Activated CD4-positive, CD25-positive, alpha-beta regulatory T cell treated with anti-CD3 and anti-CD28 coated beads, Interleukin-2, amount 50 U/mL, for 24 hours (primary cell): ENCODE measurements around the gene TENM4.

Experiments used
- ATAC-seq, 2 donors: fragments of 150-1000 bp; cut with Tn5 transposase; one replicate each; pipeline ENCODE4 v1.10.0; 2021; ENCODE audit warnings: mild to moderate bottlenecking in 1 of 2, moderate library complexity in 1 of 2

Gene TENM4

DNA sequence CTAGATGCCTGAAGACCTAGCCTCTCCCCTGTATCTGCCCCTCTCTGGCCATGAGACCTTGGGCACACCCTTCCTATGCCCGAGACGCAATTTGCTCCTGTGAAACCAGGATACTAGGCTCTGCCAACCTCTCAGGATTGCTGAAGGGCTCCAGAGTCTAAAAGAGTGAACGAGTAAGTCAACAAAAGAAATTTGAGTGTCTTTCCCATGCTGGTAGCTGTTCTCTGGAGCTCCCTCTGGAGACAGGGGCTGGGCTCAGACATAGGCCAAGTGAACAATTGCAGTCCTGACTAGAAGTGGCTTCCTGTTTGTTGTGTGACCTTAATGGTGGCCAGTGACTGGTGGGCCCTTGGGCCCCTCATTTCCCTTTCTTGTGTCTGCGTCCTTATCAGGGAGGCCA, 677.2 kb downstream of the TENM4 start:
- ATAC-seq, result no peak

DNA sequence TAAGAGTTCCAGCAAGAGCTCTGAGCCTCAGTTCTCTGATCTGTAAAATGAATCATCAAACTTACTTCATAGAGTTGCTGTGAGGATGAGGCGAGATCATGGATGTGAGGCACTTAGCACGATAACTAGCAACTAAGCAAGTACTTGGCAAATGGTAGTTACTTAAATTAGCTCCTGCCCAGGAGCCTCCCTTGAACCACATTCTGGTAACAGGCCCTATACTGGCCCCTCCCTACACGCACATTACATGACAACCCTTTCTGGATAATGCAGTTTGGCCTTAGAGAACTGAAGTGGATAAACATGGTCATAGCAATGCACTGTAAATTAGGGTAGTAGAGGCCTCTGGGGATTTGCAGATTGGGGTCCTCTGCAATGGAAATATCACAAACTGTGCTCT, 678.7 kb downstream of the TENM4 start:
- no peak for ATAC-seq

DNA sequence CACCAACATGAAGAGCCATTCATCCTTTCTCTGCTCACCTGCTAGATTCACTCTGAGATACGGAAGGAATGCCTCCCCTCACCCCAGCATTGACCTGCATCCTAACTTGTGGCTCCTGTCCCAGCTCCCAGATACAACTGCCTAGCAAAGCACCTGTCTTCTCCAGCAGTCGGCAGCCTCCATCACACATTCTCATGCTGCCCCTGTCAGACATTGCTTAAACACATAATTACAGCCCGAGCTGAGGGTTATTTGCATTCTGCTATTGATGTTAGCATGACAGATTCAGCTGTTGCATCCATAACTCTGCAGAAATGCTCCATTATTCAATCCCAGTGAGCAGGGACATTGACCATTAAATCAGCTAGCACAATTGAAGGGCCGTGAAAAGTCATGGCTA, 681.8 kb downstream of the TENM4 start:
- no peak for ATAC-seq

DNA sequence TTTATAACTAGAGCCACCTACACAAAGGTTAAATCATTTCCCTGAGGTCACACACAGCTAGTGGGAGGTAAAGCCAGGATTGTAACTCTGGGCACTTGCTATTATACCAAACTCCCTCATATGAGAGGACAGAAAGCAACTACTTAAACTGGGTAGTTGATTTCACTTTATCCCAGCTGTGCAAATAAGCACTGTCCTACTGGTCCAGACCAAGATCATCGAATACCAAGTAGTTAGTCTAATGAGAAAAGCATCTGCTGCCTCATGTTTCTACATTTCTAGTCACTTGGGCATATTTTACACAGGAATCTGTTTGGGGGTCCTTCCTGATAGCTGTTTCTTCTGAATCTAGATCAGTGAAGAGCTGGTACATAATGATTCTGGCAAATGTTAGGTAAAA, 687.5 kb downstream of the TENM4 start:
- ATAC-seq, result no peak

DNA sequence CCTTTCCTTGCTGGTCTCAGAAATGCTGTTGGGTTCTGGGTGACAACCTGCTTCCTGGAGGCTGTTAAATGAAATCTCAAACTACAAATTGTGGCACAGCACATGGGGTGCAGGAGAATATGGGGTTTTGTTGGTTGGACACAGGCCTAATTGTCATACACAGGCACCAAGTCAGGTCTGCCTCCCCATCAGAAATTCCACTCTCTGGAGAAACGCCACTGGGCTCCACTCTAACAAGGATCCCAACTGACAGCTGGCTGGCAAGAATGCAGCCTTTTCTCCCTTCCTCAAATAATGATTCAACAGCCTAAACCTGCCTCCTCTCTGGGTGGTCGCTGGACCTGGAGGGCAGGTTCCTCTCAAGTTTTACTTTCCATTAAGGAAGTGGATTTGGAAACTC, 688.3 kb downstream of the TENM4 start:
- no peak for ATAC-seq

DNA sequence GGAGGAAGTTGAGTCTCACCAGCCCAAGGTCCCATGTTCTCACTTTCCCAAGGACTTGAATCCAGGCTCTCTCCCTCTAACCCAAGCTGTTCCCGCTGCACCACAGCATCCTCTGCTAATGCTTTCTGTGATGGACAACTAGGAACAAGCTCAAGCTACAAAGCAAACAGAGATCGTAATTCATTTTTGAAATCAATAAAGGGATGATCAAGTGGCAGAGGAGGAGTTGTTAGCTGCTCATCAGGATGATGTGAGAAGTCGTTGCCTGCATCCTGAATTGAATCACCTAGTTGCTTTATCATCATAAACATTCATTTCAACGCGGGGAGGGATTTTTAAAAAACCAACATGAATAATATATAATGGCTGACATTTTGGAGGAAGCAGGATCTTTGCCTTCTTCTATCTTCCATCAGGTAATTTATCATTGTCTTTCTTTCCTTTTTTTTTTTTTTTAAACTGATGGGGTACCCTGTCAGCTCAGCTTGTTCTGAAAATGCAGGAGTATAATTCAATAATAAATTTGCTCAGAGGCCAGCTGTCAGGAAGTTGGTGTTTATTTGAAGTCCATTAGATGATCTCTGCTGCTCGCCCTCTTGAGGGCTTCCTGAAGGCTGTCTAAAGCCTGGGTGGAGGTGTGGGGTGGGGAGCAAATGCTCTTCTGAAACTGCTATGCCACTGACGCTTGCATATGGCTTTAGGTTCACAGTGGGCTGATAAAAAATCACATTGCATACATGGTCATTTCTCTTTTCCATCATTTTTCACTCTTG, 691.7 kb downstream of the TENM4 start:
- ATAC-seq, result no peak

DNA sequence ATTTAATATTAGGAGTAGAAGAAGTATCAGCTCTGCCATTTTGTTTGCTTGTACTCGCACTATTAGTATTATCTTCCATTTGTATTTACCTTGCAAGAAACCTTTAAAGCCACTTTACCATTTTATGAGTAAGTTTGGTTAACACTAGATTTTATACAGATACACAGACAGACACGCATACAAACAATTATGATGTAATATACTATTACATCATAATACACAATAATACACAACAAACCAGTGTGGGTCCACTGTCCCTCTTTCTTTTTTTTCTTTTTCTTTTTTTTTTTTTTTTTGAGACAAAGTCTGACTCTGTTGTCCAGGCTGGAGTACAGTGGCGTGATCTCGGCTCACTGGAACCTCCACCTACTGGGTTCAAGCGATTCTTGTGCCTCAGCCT, 695.9 kb downstream of the TENM4 start:
- ATAC-seq, result no peak

DNA sequence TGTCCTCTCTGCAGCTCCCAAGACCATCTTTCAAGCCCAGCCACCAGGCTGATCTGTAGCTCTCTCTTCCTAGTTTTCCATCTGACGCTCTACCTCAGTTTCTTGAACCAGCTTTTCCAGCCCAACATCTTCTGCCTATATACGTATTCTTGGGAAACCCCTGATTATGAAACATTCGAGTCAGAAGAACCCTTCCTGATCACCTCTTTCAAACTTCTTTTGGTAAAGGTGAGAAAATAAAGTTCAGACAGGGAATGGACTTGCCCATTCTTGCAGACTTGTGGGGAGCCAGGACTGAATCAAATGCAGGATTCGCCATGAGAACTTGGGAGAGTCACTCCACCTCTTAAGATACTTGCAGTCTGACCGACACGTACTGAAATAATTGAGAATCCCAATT, 696.6 kb downstream of the TENM4 start:
- no peak for ATAC-seq

DNA sequence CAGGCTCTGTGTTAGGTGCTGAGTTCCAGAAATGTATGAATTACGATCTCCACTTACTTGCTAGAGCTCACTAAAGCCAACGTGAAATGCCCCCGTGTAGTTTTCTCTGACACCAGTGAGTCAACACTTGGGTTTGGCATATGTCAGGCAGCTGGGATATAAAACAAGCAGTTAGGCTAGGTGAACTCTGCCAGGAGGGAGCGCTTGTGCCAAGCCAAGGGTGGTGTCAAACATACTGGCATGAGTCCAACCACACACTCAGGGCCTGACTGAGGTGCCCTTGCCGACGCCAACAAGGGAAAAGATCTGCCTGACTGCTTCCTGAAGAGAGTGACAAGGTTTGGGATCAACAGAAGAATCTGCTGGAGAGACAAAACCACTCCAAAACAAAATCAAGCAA, 698.4 kb downstream of the TENM4 start:
- ATAC-seq, result no peak

DNA sequence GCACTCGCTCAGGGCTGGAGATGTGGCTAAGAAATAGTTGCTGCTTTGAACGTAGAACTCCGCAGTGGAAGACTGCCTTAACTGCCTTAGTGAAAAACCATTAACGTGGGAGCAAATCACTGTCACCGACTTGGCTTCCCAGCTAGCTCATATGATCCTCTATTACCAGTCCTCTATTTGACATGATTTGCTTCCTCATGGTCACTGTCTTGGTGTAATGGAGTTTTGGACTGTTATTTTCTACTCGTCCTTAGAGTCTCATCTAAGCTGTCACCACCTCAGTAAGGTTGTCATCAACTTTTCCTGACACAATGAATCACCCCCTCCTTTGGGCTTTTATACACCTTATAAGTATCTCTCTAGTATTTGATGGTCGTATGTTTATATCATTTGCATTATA, 699.1 kb downstream of the TENM4 start:
- ATAC-seq, result no peak

DNA sequence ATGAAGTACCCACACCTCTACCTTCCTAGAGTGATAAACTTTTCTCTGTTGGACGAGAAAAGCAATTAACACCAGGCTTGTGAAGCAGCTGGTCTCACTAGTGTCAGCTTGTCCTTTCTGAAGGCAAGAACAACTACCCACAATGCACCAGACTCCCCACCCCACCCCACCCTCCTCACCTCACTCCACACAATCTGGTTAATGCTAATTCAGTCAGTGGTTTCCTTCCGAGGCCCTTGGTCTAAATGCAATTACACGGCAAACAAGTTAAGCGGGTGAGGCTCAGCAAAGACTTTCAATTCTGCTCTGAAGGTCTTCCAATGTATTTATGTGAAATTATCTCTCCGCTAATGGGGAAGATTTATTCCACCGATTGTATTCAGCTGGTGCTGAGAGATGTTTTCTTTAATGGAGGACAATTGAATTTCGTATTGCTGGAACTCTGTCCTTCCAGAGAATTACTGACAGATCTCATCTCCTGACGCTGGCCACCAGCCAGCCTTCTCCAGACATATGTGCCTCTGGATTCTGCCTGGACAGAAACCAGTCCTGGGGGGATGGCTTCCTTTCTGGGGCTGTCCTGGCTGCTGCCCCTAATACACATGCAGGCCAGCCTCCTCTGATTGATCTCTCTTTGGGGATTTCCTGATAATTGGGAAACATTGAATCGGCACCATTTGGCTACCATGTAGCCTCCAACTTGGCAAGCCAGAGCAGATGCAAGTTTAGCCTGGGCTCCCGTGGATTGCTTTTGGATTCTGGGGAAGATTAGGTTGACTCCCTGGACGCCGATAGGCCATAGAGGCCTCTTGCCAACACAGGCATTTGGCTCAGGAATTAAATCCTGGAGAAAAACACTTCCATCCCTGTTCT, 700.4 kb downstream of the TENM4 start:
- no peak for ATAC-seq

DNA sequence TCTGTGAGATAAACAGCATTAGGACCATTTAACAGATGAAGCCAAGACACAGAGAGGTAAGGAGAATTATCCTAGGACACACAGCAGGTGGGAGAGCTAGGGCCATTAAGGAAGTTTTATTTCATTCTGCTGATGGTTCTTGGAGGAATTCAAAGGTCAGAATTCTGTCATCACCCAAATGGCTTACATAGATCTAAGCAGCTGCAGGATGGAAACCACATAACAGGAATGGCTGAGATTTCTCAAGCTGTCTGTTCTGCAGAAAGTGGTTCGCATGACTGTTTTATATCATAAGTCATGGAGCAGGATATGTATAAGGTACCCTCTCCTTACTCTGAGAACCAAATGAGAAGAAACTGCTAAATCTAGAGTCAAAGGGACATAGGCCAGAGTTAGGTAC, 702.9 kb downstream of the TENM4 start:
- no peak for ATAC-seq

DNA sequence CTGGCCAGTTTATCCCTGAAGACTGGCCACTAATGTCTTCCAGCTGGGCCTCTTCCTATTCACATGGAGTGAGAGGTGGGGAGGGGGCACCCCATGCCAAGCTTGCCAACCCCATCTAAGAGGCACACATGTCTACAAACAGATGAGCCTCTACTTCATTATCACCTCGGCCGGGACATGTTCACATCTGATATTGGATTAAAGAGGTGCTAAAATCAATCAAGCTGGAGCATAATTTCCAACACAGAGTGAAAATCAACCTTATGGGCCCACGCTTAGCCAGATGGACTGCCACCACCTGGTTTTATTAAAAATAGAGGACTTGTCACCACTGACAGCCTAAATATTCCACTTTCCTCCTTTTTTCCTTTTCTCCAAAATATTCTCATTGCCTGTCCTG, 703.5 kb downstream of the TENM4 start:
- no peak for ATAC-seq

DNA sequence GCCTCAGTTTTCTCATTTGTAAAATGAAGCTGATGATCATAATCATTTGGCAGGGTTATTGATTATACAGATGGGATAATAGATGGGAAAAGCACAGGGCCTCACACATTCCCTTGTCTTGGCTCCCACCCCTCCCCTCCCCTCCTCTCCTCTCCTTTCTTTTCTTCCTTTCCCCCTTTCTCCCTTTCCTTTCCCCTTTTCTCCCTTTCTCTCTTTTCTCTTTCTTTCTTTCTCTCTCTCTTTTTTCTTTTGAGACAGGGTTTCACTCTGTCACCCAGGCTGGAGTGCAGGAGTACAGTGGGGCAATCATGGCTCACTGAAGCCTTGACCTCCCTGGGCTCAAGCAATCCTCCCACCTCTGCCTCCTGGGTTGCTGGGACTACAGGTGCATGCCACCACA, 705.1 kb downstream of the TENM4 start:
- no peak for ATAC-seq

DNA sequence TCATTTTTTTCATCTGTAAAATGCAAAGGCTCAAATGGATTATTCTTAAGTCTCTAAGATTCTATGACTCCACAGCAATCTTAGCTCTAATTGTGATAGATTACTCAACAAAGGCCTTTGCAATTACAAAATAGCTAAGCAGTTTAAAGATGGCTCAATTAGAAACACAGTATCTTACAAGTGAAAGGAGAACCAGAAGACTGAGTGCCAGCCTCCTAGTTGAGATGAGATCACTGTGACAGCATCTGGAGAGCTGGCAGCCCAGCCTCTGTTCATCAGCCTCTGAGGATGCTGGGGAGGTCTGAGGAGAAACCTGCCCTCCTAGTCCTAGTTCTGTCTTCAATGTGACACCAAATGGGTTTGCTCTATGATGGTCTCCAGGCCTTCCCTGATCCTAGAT, 707.8 kb downstream of the TENM4 start:
- ATAC-seq, result no peak

DNA sequence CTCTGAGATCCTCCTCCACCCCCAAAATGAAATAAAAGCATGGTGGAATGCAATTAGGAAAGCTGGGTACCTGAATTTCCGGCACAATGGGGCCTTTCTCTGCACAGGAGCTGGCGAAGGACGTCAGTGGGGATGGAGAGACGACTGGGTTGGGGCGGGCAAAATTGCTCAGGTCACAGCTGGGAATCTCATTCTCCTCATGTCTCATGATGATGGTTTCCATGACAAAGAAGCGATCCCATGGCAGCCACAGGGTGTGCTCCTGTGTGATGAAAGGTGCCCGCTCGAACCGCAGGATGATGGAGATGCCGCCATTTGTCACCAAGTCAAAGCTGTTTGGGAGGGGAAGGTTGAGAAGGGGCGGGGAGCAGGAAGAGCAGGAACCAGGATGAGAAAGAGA, 708.6 kb downstream of the TENM4 start:
- ATAC-seq, result no peak

DNA sequence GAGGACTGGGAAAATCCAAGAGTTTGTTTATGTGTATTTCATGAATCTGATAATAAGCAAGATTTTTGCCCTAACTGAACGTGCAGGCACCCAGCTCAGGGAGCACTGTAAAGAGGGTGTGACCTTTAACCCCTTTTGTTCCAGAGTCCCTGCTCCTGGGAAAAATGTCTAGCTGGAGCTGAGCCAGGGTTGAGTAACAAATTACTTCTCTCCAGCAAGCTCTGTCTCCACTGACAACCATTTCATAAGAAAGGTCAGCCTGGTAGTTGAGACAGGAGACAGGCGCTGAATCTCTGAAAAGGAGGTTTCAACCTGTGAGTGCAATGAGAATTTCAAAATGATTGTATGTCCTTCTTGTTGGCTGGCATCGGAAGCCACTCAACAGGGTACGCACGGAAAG, 709.8 kb downstream of the TENM4 start:
- no peak for ATAC-seq

DNA sequence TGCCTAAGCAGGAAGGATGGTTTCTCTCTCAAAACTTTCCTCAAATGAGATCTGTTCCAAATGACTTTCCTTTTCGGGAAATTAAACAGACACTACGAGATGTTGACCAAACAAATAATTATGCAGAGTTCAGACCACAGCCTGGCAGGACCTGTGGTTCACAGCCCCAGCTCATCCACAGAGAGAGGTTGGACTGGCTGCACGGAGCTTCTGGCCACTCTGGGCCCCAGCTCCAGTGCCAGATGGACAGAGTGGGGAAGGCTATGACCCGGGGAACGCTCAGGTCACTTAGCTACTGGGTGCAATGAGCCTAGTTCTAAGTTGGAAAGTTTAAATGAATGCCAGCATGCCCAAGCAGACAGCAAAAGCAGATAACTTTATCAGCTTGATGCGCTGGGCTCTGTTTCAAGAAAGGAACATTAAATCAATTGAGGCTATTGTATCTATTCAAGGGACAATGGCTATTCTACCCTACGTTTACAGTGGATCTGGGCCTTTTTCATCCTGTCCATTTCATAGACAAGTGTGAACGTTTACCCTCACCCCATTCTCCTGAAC, 710.5 kb downstream of the TENM4 start:
- ATAC-seq, result no peak

DNA sequence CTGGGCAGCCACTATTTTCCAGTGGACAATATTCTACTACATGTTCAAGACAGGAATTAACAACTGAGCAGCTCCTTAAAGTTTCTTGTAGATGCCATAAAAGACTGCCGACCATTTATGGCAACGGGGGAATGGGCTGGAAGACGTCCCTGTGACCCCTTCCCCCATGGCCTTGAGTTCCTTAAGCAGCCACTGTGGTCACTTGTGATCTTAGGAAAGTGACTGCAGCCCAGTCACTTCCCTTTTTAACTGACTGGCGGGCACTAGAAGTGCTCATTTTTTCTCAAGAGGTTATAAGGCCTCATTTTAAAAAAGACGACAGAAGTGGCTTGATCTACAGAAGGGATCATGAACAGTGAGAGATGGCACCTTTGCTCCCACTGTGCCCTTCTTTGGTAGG, 713.0 kb downstream of the TENM4 start:
- ATAC-seq, result no peak

DNA sequence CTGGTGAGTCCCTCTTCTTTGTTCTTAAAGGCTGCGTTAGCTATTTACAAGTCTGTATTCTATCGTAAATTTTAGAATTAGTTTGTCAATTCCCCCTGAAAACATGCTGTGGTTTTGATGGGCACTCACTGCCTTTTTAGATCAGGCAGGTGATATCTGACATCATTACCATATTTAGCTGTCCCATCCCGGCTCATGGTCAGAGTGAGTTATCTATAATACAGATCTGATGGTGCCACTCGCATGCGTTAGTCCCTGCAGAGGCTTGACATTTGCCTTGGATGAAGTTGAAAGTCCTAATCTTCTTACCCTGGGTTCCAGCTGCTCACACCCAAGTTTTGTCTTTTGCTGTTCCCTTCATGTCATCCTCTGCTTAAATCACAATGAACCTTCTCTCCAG, 715.6 kb downstream of the TENM4 start:
- ATAC-seq, result no peak

DNA sequence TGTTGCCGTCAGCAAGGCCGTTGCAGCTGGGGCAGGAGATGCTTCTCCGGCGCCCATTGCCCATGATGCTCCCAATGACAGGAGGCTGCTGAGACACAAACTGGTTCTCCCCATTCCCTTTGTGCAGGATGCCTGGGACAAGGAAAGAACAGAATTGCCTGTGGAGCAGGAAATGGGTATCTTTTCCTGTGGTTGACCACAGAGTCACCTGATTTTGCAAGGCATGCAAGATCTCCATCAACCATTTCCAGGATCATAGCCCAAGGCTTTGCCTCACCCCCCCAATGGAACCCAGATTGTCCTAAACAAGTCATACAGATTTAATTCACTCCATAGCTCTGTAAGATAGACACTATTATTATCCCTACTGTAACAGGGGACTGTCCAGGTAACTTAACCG, 718.0 kb downstream of the TENM4 start:
- ATAC-seq, result no peak

DNA sequence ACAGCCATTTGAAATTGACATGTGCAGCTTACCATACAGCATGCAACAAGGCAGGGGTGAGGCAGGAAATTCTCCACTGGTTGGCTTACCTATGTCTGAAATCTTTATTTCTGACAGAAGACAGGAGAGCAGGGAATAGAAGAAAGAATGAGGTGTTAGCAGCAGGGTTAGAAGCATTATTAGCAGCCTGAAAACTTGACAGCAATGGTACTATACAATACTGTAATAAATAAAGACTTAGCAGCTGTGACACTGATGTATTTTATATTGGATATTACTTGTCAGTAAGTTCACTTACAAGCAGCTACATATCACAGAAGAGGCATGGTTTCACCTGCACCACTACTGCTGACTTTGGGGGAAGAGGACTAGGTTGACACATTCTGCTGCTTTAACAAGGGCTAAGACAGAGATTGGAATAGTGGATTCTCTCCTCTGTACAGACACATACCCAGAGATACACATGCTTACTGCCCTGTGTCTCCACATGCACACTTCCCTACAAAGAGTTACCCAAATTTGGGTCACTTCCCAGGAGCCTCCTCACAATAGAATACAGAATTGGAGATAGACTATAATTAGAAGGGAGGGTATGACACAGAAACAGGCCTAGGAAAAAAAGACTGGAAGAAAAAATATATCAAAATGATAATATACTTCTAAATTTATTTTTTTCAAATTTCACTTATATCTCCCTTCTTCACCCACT, 720.4 kb downstream of the TENM4 start:
- ATAC-seq, result no peak

DNA sequence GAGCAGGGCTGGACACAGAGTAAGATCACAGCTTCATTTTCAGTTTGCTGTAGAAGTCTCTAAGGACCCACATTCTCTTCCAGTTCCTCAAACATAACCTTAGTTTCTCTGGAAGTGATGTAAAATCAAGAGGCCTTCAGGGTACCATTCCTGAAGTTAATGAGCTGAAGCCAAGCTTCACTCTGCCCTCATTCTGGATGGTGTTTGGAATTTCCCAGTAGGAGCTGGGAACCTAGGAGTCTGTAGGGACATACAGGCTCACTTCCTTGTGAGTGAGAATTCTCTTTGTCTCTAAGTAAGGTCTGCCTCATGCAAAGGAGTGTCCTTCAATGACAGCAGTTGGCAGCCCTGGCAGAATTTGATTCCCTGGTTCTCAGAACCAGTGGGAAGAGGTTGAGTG, 723.8 kb downstream of the TENM4 start:
- no peak for ATAC-seq
